Thymus (tissue), 14 donors: ENCODE measurements around the gene OR9A2. TPM values are rescaled to one million over a fixed set of nuclear protein-coding genes. Genes with fewer than 3 reads are reported as not detected.

Experiments
- DNase-seq, 9 donors: peaks; one replicate each; pipeline ENCODE4 v3.0.0-alpha.2; 2013; ENCODE audit warnings: low spot score in 9 of 9, low read depth in 6 of 9, missing footprints in 1 of 9
- H3K27ac ChIP-seq, 2 donors: one replicate each; pipeline ENCODE4 v1.5.1; 2013; ENCODE audit warnings: control low read depth in 1 of 2, low read depth in 1 of 2, low read length in 1 of 2, mild to moderate bottlenecking in 1 of 2, moderate library complexity in 1 of 2
- H3K27me3 ChIP-seq, 2 donors: one replicate each; pipeline ENCODE4 v1.5.1; 2013; ENCODE audit warnings: low read length in 1 of 2; ENCODE audit not compliant: control insufficient read depth in 2 of 2, insufficient read depth in 1 of 2
- H3K36me3 ChIP-seq, 2 donors: one replicate each; pipeline ENCODE4 v1.5.1; 2013; ENCODE audit warnings: low read length in 1 of 2, mild to moderate bottlenecking in 1 of 2, moderate library complexity in 1 of 2; ENCODE audit not compliant: control insufficient read depth in 2 of 2, insufficient read depth in 2 of 2
- H3K4me1 ChIP-seq, 2 donors: one replicate each; pipeline ENCODE4 v1.5.1; 2013; ENCODE audit warnings: low read length in 2 of 2; ENCODE audit not compliant: control insufficient read depth in 2 of 2, insufficient read depth in 2 of 2
- H3K4me3 ChIP-seq, 2 donors: one replicate each; pipeline ENCODE4 v1.5.1; 2013; ENCODE audit warnings: low read length in 2 of 2, control low read depth in 1 of 2, mild to moderate bottlenecking in 1 of 2
- H3K9me3 ChIP-seq, 2 donors: one replicate each; pipeline ENCODE4 v1.5.1; 2013; ENCODE audit warnings: low read length in 1 of 2, mild to moderate bottlenecking in 1 of 2; ENCODE audit not compliant: control insufficient read depth in 2 of 2, insufficient read depth in 1 of 2
- WGBS: extraction: QIAGEN DNeasy Blood & Tissue Kit; methylation state at CpG from one replicate; pipeline ENCODE4 v1.1.7; 2013; 5-methylcytosine and 5-hydroxymethylcytosine counted together
- long read RNA-seq, 10 donors: transcript quantifications; one replicate each; lab custom pipeline, GENCODE V29; 2026
- polyA plus RNA-seq: library from polyadenylated mRNA; stranded (reverse); fragments of 200-250 nt; gene quantifications from one replicate; pipeline ENCODE4 v1.2.3, GENCODE V29; 2013
- total RNA-seq: library from RNA; stranded (reverse); fragments of 120-200 nt; gene quantifications from one replicate; pipeline ENCODE4 v1.2.4, GENCODE V29; 2013
- donor health status: healthy.

The OR9A2 gene
- total RNA-seq (not detected), polyA plus RNA-seq (not detected)
- long read RNA-seq, donor 1 = 0 reads
- long read RNA-seq, donor 2 = 0 reads
- long read RNA-seq, donor 3 = 0 reads
- long read RNA-seq, donor 4 = 0 reads
- long read RNA-seq, donor 5 = 0 reads
- long read RNA-seq, donor 6 = 0 reads
- long read RNA-seq, donor 7 = 0 reads
- long read RNA-seq, donor 8 = 0 reads
- long read RNA-seq, donor 9 = 0 reads
- long read RNA-seq, donor 10 = 0 reads

- Histone ChIP-seq H3K27me3 (no peaks in the 10 kb centered on the region), H3K9me3 (no peaks in the 10 kb centered on the region), H3K4me3 (no peak within 1 kb of the TSS), H3K4me1 (no peaks in the 10 kb centered on the region), H3K27ac (no peak within 1 kb of the TSS), H3K36me3 (no peaks in the 10 kb centered on the region)
- 98% methylated on average over 1 of the region's 1 CpG for WGBS
- DNase-seq = no peak
These were observed at the start of gene OR9A2 for GRCh38 chr7:143027032-143027431. OR9A2 (minus strand) TSS chr7:143027132; CDS start chr7:143027132, 0 bp downstream.

- no peak overlapping the region for H3K27ac ChIP-seq
- DNase-seq = no peak
- no peaks in the 10 kb centered on the region for H3K9me3 ChIP-seq
- H3K36me3 ChIP-seq = no peaks in the 10 kb centered on the region
- no peaks in the 10 kb centered on the region for H3K4me1 ChIP-seq
- H3K4me3 ChIP-seq = no peak overlapping the region
- H3K27me3 ChIP-seq = no peaks in the 10 kb centered on the region
These were observed 47.2 kb upstream of the OR9A2 start for GRCh38 chr7:143074141-143074540.

- WGBS = 97% methylated on average over 3 of the region's 3 CpGs
These were observed 46.6 kb upstream of the OR9A2 start for GRCh38 chr7:143073556-143073955.

GRCh38 chr7:143069912-143070500 is 43.1 kb upstream of the OR9A2 start:
- no peaks in the 10 kb centered on the region for H3K4me1 ChIP-seq
- DNase-seq = no peak
- H3K27me3 ChIP-seq = no peaks in the 10 kb centered on the region
- H3K27ac ChIP-seq = no peak overlapping the region
- no peak overlapping the region for H3K4me3 ChIP-seq
- H3K36me3 ChIP-seq = no peaks in the 10 kb centered on the region
- 85% methylated on average over 6 of the region's 6 CpGs for WGBS
- H3K9me3 ChIP-seq = no peaks in the 10 kb centered on the region

More at GRCh38 chr7:143073556-143073955, 46.6 kb upstream of the OR9A2 start:
- H3K27ac ChIP-seq = no peak overlapping the region
- H3K36me3 ChIP-seq = no peaks in the 10 kb centered on the region
- no peaks in the 10 kb centered on the region for H3K9me3 ChIP-seq
- DNase-seq = no peak
- H3K4me1 ChIP-seq = no peaks in the 10 kb centered on the region
- no peaks in the 10 kb centered on the region for H3K27me3 ChIP-seq
- no peak overlapping the region for H3K4me3 ChIP-seq

GRCh38 chr7:143068446-143068845 is 41.5 kb upstream of the OR9A2 start:
- H3K27me3 ChIP-seq = no peaks in the 10 kb centered on the region
- no peak for DNase-seq
- no peaks in the 10 kb centered on the region for H3K36me3 ChIP-seq
- 97% methylated on average over 2 of the region's 2 CpGs for WGBS
- H3K9me3 ChIP-seq = no peaks in the 10 kb centered on the region
- H3K4me3 ChIP-seq = no peak overlapping the region
- no peak overlapping the region for H3K27ac ChIP-seq
- no peaks in the 10 kb centered on the region for H3K4me1 ChIP-seq

- no peaks in the 10 kb centered on the region for H3K9me3 ChIP-seq
- H3K36me3 ChIP-seq = no peaks in the 10 kb centered on the region
- H3K4me3 ChIP-seq = no peak overlapping the region
- H3K4me1 ChIP-seq = no peaks in the 10 kb centered on the region
- no peak overlapping the region for H3K27ac ChIP-seq
- H3K27me3 ChIP-seq = no peaks in the 10 kb centered on the region
- DNase-seq = no peak
- WGBS = 94% methylated on average over 3 of the region's 3 CpGs
These were observed 36.8 kb upstream of the OR9A2 start for GRCh38 chr7:143063741-143064140.

- H3K9me3 ChIP-seq = peaks cover 0 to 3% of the 10 kb centered on the region in 2 donors
- DNase-seq = no peak
- no peak overlapping the region for H3K4me3 ChIP-seq
- H3K27me3 ChIP-seq = no peaks in the 10 kb centered on the region
- no peak overlapping the region for H3K27ac ChIP-seq
- H3K36me3 ChIP-seq = no peaks in the 10 kb centered on the region
- no peaks in the 10 kb centered on the region for H3K4me1 ChIP-seq
These were observed 28.8 kb upstream of the OR9A2 start for GRCh38 chr7:143055754-143056153.

GRCh38 chr7:143054621-143055020 is 27.7 kb upstream of the OR9A2 start:
- Histone ChIP-seq H3K36me3 (no peaks in the 10 kb centered on the region), H3K4me3 (no peak overlapping the region), H3K4me1 (no peaks in the 10 kb centered on the region), H3K27ac (no peak overlapping the region), H3K9me3 (peaks cover 0 to 3% of the 10 kb centered on the region in 2 donors), H3K27me3 (no peaks in the 10 kb centered on the region)
- no peak for DNase-seq
- 94% methylated on average over 3 of the region's 3 CpGs for WGBS

GRCh38 chr7:143052041-143052440 is 25.1 kb upstream of the OR9A2 start, which contains the start of gene OR6V1:
OR6V1 (plus strand) TSS chr7:143052341; CDS start chr7:143052341, 0 bp downstream.
- no peaks in the 10 kb centered on the region for H3K36me3 ChIP-seq
- 99% methylated on average over 4 of the region's 4 CpGs for WGBS

More at GRCh38 chr7:143052041-143052440, 25.1 kb upstream of the OR9A2 start, which contains the start of gene OR6V1:
- DNase-seq = no peak
- Histone ChIP-seq H3K4me1 (no peaks in the 10 kb centered on the region), H3K27me3 (no peaks in the 10 kb centered on the region), H3K27ac (no peak within 1 kb of the TSS), H3K4me3 (no peak within 1 kb of the TSS), H3K9me3 (peaks cover 0 to 3% of the 10 kb centered on the region in 2 donors)
